Breast epithelium (tissue), 3 donors: ENCODE data around the gene PLXNA3.

Source experiments
- POLR2A ChIP-seq: fragments of 450-650 bp; IDR thresholded peaks from one replicate; pipeline ENCODE4 v1.6.1; 2016; ENCODE audit warnings: antibody characterized with exemption, mild to moderate bottlenecking, moderate library complexity
- TF ChIP-seq, protein P1 (sequence below), 3 donors: fragments of 450-650 bp; IDR thresholded peaks; one replicate each; pipeline ENCODE4 v1.5.1; 2016 to 2017; ENCODE audit warnings: antibody characterized with exemption in 3 of 3, mild to moderate bottlenecking in 3 of 3, moderate library complexity in 3 of 3

DNA sequence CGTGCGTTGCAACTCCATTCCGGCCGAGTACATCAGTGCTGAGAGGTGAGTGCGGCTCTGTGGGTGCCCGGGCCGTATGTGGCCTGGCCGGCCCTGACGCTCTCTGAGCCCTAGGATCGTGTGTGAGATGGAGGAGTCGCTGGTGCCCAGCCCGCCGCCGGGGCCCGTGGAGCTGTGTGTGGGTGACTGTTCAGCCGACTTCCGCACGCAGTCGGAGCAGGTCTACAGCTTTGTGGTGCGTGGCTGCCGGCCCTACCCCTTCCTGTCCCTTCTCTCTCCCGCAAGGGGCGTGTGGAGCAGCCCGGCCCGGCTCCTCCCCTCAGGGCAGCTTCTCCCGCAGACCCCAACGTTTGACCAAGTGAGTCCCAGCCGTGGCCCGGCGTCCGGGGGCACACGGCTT lies 8.0 kb downstream of the PLXNA3 start:
- TF ChIP-seq, protein P1, sequence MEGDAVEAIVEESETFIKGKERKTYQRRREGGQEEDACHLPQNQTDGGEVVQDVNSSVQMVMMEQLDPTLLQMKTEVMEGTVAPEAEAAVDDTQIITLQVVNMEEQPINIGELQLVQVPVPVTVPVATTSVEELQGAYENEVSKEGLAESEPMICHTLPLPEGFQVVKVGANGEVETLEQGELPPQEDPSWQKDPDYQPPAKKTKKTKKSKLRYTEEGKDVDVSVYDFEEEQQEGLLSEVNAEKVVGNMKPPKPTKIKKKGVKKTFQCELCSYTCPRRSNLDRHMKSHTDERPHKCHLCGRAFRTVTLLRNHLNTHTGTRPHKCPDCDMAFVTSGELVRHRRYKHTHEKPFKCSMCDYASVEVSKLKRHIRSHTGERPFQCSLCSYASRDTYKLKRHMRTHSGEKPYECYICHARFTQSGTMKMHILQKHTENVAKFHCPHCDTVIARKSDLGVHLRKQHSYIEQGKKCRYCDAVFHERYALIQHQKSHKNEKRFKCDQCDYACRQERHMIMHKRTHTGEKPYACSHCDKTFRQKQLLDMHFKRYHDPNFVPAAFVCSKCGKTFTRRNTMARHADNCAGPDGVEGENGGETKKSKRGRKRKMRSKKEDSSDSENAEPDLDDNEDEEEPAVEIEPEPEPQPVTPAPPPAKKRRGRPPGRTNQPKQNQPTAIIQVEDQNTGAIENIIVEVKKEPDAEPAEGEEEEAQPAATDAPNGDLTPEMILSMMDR (IDR thresholded peaks at IDR 0.05): no peak
- TF ChIP-seq POLR2A: no peak
